ENCODE measurements around the gene CTSA. TPM values are rescaled to one million over a fixed set of nuclear protein-coding genes. Genes with fewer than 3 reads are reported as not detected.

The CTSA gene
- total RNA-seq, 2 experiments from 2014 or later: 40.3 to 42.6 TPM

DNA sequence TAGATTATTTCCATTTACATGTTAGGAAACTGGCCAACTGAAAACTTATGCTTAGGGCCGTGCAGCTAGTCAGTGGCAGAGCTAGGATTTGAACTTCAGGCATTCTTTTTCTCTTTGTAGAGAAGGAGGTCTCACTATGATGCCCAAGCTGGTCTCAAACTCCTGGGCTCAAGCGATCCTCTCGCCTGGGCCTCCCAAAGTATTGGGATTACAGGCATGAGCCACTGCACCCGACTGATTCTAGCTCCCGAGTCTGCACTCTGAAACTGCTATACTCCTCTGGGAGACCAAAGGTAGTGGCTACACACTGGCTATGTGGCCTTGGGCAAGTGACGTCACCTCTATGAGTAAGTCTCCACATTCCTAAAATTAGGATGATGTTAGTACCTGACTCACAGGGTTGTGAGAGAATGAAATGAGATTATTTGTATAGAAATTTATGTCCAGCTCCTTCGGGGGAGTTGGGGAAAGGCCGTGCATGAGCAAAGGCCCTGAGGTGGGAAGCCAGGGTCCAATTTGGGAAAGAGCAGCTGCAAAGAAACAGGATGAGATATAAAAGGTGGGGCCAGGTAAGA is 14.5 kb downstream of the CTSA start:
- Mint-ChIP-seq H3K9me3 (no peaks in the 10 kb centered on the region), H3K36me3 (ENCODE audit: low read depth) (no peaks in the 10 kb centered on the region), H3K4me1 (ENCODE audit: low read depth) (peaks cover 2% of the 10 kb centered on the region), H3K27me3 (no peaks in the 10 kb centered on the region), H3K27ac (no peak overlapping the region), H3K4me3 (no peak overlapping the region)
- H3K27ac ChIP-seq (ENCODE audit: low read depth in 1 of 2, low read length in 2 of 2): no peak overlapping the region
- H3K4me1 ChIP-seq (ENCODE audit: insufficient read depth, low read length): peaks cover 3% of the 10 kb centered on the region
- ATAC-seq (ENCODE audit: poor library complexity): no peak
- no peaks in the 10 kb centered on the region for H3K27me3 ChIP-seq (ENCODE audit: control insufficient read depth in 1 of 2, insufficient read depth in 2 of 2, low read length in 2 of 2)
- no peak for DNase-seq
- H3K9me3 ChIP-seq (ENCODE audit: control insufficient read depth in 1 of 2, insufficient read depth in 1 of 2, low read length in 2 of 2): no peaks in the 10 kb centered on the region
- POLR2A ChIA-PET: interaction anchor here (2.1 kb wide), 1 partner anchor 29 kb away, joined by 10 read pairs; the partner anchor contains the start of gene PCIF1
- no peaks in the 10 kb centered on the region for H3K36me3 ChIP-seq (ENCODE audit: insufficient read depth, low read length)
- H3K4me3 ChIP-seq (ENCODE audit: low read length): no peak overlapping the region
- intact Hi-C loops (cut with DNase I, micrococcal nuclease): no loop called here
- TF ChIP-seq, protein P1, sequence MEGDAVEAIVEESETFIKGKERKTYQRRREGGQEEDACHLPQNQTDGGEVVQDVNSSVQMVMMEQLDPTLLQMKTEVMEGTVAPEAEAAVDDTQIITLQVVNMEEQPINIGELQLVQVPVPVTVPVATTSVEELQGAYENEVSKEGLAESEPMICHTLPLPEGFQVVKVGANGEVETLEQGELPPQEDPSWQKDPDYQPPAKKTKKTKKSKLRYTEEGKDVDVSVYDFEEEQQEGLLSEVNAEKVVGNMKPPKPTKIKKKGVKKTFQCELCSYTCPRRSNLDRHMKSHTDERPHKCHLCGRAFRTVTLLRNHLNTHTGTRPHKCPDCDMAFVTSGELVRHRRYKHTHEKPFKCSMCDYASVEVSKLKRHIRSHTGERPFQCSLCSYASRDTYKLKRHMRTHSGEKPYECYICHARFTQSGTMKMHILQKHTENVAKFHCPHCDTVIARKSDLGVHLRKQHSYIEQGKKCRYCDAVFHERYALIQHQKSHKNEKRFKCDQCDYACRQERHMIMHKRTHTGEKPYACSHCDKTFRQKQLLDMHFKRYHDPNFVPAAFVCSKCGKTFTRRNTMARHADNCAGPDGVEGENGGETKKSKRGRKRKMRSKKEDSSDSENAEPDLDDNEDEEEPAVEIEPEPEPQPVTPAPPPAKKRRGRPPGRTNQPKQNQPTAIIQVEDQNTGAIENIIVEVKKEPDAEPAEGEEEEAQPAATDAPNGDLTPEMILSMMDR (IDR thresholded peaks at IDR 0.05): no peak
- CTCF ChIA-PET: no interaction called here

DNA sequence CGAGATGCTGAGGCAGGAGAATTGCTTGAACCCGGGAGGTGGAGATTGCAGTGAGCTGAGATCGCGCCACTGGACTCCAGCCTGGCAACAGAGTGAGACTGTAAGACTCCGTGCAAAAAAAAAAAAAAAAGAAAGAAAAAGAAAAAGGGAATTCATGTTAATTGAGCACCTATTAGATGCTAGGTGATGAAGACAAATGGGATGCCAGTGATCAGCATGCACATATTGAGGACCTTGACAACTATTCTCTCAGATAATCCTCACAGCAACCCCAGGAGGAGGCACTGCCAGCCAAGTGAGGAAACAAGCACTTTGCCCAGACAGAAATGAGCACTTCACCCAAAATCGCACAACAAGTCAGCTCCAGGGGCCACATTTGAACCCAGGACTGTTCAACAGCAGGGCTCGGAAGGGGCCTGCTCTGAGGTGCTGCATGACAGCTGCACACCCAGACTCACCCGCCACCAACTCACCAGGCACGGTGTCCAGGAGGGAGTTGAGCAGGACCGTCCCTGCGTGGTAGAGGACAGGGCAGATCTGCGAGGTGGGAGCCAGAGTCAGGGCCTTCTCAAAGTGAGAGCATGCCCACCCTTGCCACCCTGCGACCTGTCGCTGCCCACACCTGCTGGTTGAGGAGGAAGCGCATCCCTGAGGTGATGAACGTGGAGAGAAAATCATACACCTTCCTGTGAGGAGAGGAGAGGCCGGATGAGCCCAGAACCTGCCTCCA is 16.2 kb downstream of the CTSA start:
- DNase-seq (no peak), ATAC-seq (ENCODE audit: poor library complexity) (no peak)
- ChIA-PET POLR2A (no interaction called here), CTCF (interaction anchor here (0.9 kb wide), 1 partner anchor 80 kb away, joined by 3 read pairs; no protein-coding TSS in a partner anchor)
- TF ChIP-seq, protein P1 (IDR thresholded peaks at IDR 0.05): no peak
- Mint-ChIP-seq H3K9me3 (no peaks in the 10 kb centered on the region), H3K36me3 (ENCODE audit: low read depth) (no peaks in the 10 kb centered on the region), H3K27me3 (peaks cover 11% of the 10 kb centered on the region), H3K4me1 (ENCODE audit: low read depth) (peaks cover 14% of the 10 kb centered on the region), H3K27ac (no peak overlapping the region), H3K4me3 (no peak overlapping the region)
- Histone ChIP-seq H3K36me3 (ENCODE audit: insufficient read depth, low read length) (no peaks in the 10 kb centered on the region), H3K9me3 (ENCODE audit: control insufficient read depth in 1 of 2, insufficient read depth in 1 of 2, low read length in 2 of 2) (no peaks in the 10 kb centered on the region), H3K27me3 (ENCODE audit: control insufficient read depth in 1 of 2, insufficient read depth in 2 of 2, low read length in 2 of 2) (peaks cover 6 to 9% of the 10 kb centered on the region in 2 experiments), H3K4me1 (ENCODE audit: insufficient read depth, low read length) (peaks cover 21% of the 10 kb centered on the region), H3K4me3 (ENCODE audit: low read length) (no peak overlapping the region), H3K27ac (ENCODE audit: low read depth in 1 of 2, low read length in 2 of 2) (no peak overlapping the region)
- intact Hi-C loops (cut with DNase I, micrococcal nuclease): no loop called here

DNA sequence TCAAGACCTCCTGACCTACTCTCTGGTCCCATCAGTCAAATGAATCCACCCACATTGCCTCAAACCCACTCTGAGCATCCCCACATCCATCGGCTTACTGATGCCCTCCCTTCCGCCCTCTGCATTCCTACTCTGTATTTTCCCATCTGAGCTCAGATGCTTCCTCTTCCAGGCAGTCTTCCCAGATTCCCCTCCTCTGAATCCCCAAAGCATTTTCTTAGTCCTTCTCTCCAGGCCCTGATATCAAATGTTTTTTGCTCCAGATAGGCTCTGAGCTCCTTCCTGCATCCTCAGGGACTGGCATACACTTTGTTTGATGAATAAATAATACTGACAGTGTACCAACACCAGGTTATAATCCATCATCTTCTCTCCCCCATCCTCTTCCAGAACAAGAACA is 16.9 kb downstream of the CTSA start:
- no peak overlapping the region for H3K4me3 Mint-ChIP-seq
- H3K4me1 Mint-ChIP-seq (ENCODE audit: low read depth): peaks cover 14% of the 10 kb centered on the region
- Histone ChIP-seq H3K4me3 (ENCODE audit: low read length) (no peak overlapping the region), H3K4me1 (ENCODE audit: insufficient read depth, low read length) (peaks cover 23% of the 10 kb centered on the region), H3K27me3 (ENCODE audit: control insufficient read depth in 1 of 2, insufficient read depth in 2 of 2, low read length in 2 of 2) (peaks cover 9 to 11% of the 10 kb centered on the region in 2 experiments), H3K9me3 (ENCODE audit: control insufficient read depth in 1 of 2, insufficient read depth in 1 of 2, low read length in 2 of 2) (no peaks in the 10 kb centered on the region), H3K36me3 (ENCODE audit: insufficient read depth, low read length) (no peaks in the 10 kb centered on the region), H3K27ac (ENCODE audit: low read depth in 1 of 2, low read length in 2 of 2) (no peak overlapping the region)
- ATAC-seq (ENCODE audit: poor library complexity) (no peak), DNase-seq (no peak)
- intact Hi-C loops (cut with DNase I, micrococcal nuclease): no loop called here
- no peaks in the 10 kb centered on the region for H3K9me3 Mint-ChIP-seq
- TF ChIP-seq, protein P1 (IDR thresholded peaks at IDR 0.05): no peak
- H3K36me3 Mint-ChIP-seq (ENCODE audit: low read depth): no peaks in the 10 kb centered on the region
- peaks cover 13% of the 10 kb centered on the region for H3K27me3 Mint-ChIP-seq
- no peak overlapping the region for H3K27ac Mint-ChIP-seq
- CTCF ChIA-PET: no interaction called here
- POLR2A ChIA-PET: interaction anchor here (1.7 kb wide), 1 partner anchor 27 kb away, joined by 5 read pairs; the partner anchor contains the start of gene PCIF1
